WTC11 (cell line): Measurements from ENCODE around the gene DBH. TPM values are rescaled to one million over a fixed set of nuclear protein-coding genes. Genes with fewer than 3 reads are reported as not detected.
"Not testable (repeated sequence)": the region's sequence is repeated elsewhere in the genome, so short reads cannot be mapped to it uniquely, and the experiment has no call there.

Experiments used
- ATAC-seq: fragments of 200-7000 bp; cut with Tn5 transposase; 2 replicates; pipeline ENCODE4 v1.10.0; 2021; ENCODE audit warnings: mild to moderate bottlenecking, moderate library complexity
- CTCF ChIA-PET: fragments of 300-600 bp; sonication (Branson Sonifier 250); formaldehyde crosslinking; loops from one replicate; lab custom pipeline; 2021; ENCODE audit warnings: antibody characterized with exemption; lab: Charles Lee
- POLR2A ChIA-PET: fragments of 350-600 bp; sonication (Branson Sonifier 250); formaldehyde crosslinking; loops from one replicate; lab custom pipeline; 2021; ENCODE audit warnings: antibody characterized with exemption; lab: Charles Lee
- DNase-seq: peaks from one replicate; pipeline ENCODE4 v3.0.0; 2021; ENCODE audit warnings: low spot score
- H3K27ac Mint-ChIP-seq: 2 replicates; pipeline ENCODE4 v1.8.0; 2021; ENCODE audit warnings: mixed read lengths
- H3K27me3 Mint-ChIP-seq: 2 replicates; pipeline ENCODE4 v1.8.0; 2021; ENCODE audit warnings: low read depth, mild to moderate bottlenecking, moderate library complexity, mixed read lengths
- H3K36me3 Mint-ChIP-seq: 2 replicates; pipeline ENCODE4 v1.8.0; 2021; ENCODE audit warnings: mixed read lengths
- H3K4me1 Mint-ChIP-seq: 2 replicates; pipeline ENCODE4 v1.8.0; 2022; ENCODE audit warnings: mixed read lengths
- H3K4me3 Mint-ChIP-seq: 2 replicates; pipeline ENCODE4 v1.8.0; 2021; ENCODE audit warnings: mild to moderate bottlenecking, moderate library complexity, mixed read lengths
- H3K9me3 Mint-ChIP-seq: 2 replicates; pipeline ENCODE4 v1.8.0; 2021; ENCODE audit warnings: mixed read lengths
- AFF4 ChIP-seq: sonication (generic); formaldehyde crosslinking; IDR thresholded peaks from 2 replicates; pipeline ENCODE4 v1.8.1; 2023; ENCODE audit warnings: mild to moderate bottlenecking, missing genetic modification reagents, borderline replicate concordance
- ATF1 ChIP-seq: sonication (generic); formaldehyde crosslinking; IDR thresholded peaks from 2 replicates; pipeline ENCODE4 v1.8.1; 2023; ENCODE audit warnings: mild to moderate bottlenecking, moderate library complexity, missing genetic modification reagents
- CBFB ChIP-seq: sonication (generic); formaldehyde crosslinking; IDR thresholded peaks from 2 replicates; pipeline ENCODE4 v1.8.1; 2022; ENCODE audit warnings: mild to moderate bottlenecking, low read depth, missing genetic modification reagents
- E2F4 ChIP-seq: sonication (generic); formaldehyde crosslinking; IDR thresholded peaks from 2 replicates; pipeline ENCODE4 v1.8.1; 2022; ENCODE audit warnings: low read depth, mild to moderate bottlenecking, moderate library complexity, missing genetic modification reagents, borderline replicate concordance
- ETV6 ChIP-seq: sonication (generic); formaldehyde crosslinking; IDR thresholded peaks from 2 replicates; pipeline ENCODE4 v1.8.1; 2022; ENCODE audit warnings: mild to moderate bottlenecking, missing genetic modification reagents
- FOXJ3 ChIP-seq: sonication (generic); formaldehyde crosslinking; IDR thresholded peaks from 2 replicates; pipeline ENCODE4 v1.9.0; 2021; ENCODE audit warnings: missing genetic modification reagents, mild to moderate bottlenecking, borderline replicate concordance
- IRF2 ChIP-seq: sonication (generic); formaldehyde crosslinking; IDR thresholded peaks from 2 replicates; pipeline ENCODE4 v1.8.0; 2022; ENCODE audit warnings: low read depth, missing genetic modification reagents, borderline replicate concordance
- JUN ChIP-seq: sonication (generic); formaldehyde crosslinking; IDR thresholded peaks from 2 replicates; pipeline ENCODE4 v1.8.0; 2023; ENCODE audit warnings: mild to moderate bottlenecking, missing genetic modification reagents
- MYBL2 ChIP-seq: sonication (generic); formaldehyde crosslinking; IDR thresholded peaks from 2 replicates; pipeline ENCODE4 v1.8.1; 2023; ENCODE audit warnings: mild to moderate bottlenecking, moderate library complexity, missing genetic modification reagents
- NFYB ChIP-seq: sonication (generic); formaldehyde crosslinking; conservative IDR thresholded peaks from 2 replicates; pipeline ENCODE4 v1.8.0; 2022; ENCODE audit warnings: low read depth, missing genetic modification reagents
- NR1H2 ChIP-seq: sonication (generic); formaldehyde crosslinking; IDR thresholded peaks from 2 replicates; pipeline ENCODE4 v1.9.0; 2021; ENCODE audit warnings: mild to moderate bottlenecking, moderate library complexity, missing genetic modification reagents
- RELA ChIP-seq: sonication (generic); formaldehyde crosslinking; IDR thresholded peaks from 2 replicates; pipeline ENCODE4 v1.8.1; 2022; ENCODE audit warnings: missing genetic modification reagents, mild to moderate bottlenecking, borderline replicate concordance
- SMAD4 ChIP-seq: sonication (generic); formaldehyde crosslinking; IDR thresholded peaks from 2 replicates; pipeline ENCODE4 v1.8.0; 2022; ENCODE audit warnings: mild to moderate bottlenecking, missing genetic modification reagents
- TEAD1 ChIP-seq: sonication (generic); formaldehyde crosslinking; IDR thresholded peaks from 2 replicates; pipeline ENCODE4 v1.8.0; 2022; ENCODE audit warnings: mild to moderate bottlenecking, missing genetic modification reagents
- TP53 ChIP-seq: sonication (generic); formaldehyde crosslinking; IDR thresholded peaks from 2 replicates; pipeline ENCODE4 v1.8.1; 2023; ENCODE audit warnings: mild to moderate bottlenecking, missing genetic modification reagents
- ZNF138 ChIP-seq: sonication (generic); formaldehyde crosslinking; conservative IDR thresholded peaks from 2 replicates; pipeline ENCODE4 v1.8.1; 2022; ENCODE audit warnings: mild to moderate bottlenecking, moderate library complexity, missing genetic modification reagents
- ZNF263 ChIP-seq: sonication (generic); formaldehyde crosslinking; IDR thresholded peaks from 2 replicates; pipeline ENCODE4 v1.8.1; 2022; ENCODE audit warnings: low read depth, mild to moderate bottlenecking, moderate library complexity, missing genetic modification reagents
- ZNF416 ChIP-seq: fragments of 250-450 bp; sonication (Bioruptor Pico); IDR thresholded peaks from 2 replicates; pipeline ENCODE4 v1.9.0; 2021; ENCODE audit warnings: mild to moderate bottlenecking, inconsistent platforms
- total RNA-seq: library from RNA; stranded (reverse); gene quantifications from 3 replicates; pipeline ENCODE4 v1.2.3, GENCODE V29; 2021
- TF ChIP-seq, protein P1 (sequence below): fragments of 250-450 bp; sonication (Bioruptor Pico); IDR thresholded peaks from 2 replicates; pipeline ENCODE4 v2.1.2; 2022; ENCODE audit warnings: mild to moderate bottlenecking, moderate library complexity
- TF ChIP-seq, protein P2 (sequence below): sonication (generic); formaldehyde crosslinking; IDR thresholded peaks from 2 replicates; pipeline ENCODE4 v1.8.0; 2022; ENCODE audit warnings: missing genetic modification reagents

The DBH gene
- total RNA-seq, 1 experiment from 2014 or later = 0.24 TPM

- H3K27ac Mint-ChIP-seq, POLR2A ChIA-PET, ATAC-seq, H3K27me3 Mint-ChIP-seq, H3K9me3 Mint-ChIP-seq, H3K36me3 Mint-ChIP-seq, H3K4me3 Mint-ChIP-seq, DNase-seq: not testable (repeated sequence)
- CTCF ChIA-PET = interaction anchor here (1.6 kb wide), 1 partner anchor 39 kb away, joined by 4 read pairs; no protein-coding TSS in a partner anchor
- peaks cover 17% of the 10 kb centered on the region for H3K4me1 Mint-ChIP-seq
Observed at GRCh38 chr9:133675796-133676195, 39.6 kb downstream of the DBH start.

- ATAC-seq (no peak), DNase-seq (no peak)
- Mint-ChIP-seq H3K36me3 (peaks cover 4% of the 10 kb centered on the region; the same call in 1 of the 2 replicates), H3K4me1 (peaks cover 17% of the 10 kb centered on the region), H3K27ac (peak overlapping the region; percentile 49; the same call in 1 of the 2 replicates), H3K27me3 (no peaks in the 10 kb centered on the region), H3K9me3 (peaks cover 4% of the 10 kb centered on the region; the same call in 1 of the 2 replicates), H3K4me3 (no peak overlapping the region)
- ChIA-PET CTCF (interaction anchor here (1.6 kb wide), 1 partner anchor 39 kb away, joined by 4 read pairs; no protein-coding TSS in a partner anchor), POLR2A (no interaction called here)
- TF ChIP-seq FOXJ3 (CRISPR knock-in tag) (no peak), RELA (no peak), SMAD4 (CRISPR knock-in tag) (no peak), CBFB (no peak), TEAD1 (no peak), ATF1 (CRISPR knock-in tag) (no peak), E2F4 (CRISPR knock-in tag) (no peak), NR1H2 (CRISPR knock-in tag) (no peak), ZNF263 (CRISPR knock-in tag) (no peak), JUN (CRISPR knock-in tag) (no peak), IRF2 (CRISPR knock-in tag) (no peak), ETV6 (CRISPR knock-in tag) (no peak), ZNF138 (CRISPR knock-in tag) (no peak), TP53 (CRISPR knock-in tag) (no peak), NFYB (CRISPR knock-in tag) (no peak), ZNF416 (CRISPR knock-in tag) (no peak), MYBL2 (CRISPR knock-in tag) (no peak), AFF4 (CRISPR knock-in tag) (no peak)
- TF ChIP-seq, protein P1, sequence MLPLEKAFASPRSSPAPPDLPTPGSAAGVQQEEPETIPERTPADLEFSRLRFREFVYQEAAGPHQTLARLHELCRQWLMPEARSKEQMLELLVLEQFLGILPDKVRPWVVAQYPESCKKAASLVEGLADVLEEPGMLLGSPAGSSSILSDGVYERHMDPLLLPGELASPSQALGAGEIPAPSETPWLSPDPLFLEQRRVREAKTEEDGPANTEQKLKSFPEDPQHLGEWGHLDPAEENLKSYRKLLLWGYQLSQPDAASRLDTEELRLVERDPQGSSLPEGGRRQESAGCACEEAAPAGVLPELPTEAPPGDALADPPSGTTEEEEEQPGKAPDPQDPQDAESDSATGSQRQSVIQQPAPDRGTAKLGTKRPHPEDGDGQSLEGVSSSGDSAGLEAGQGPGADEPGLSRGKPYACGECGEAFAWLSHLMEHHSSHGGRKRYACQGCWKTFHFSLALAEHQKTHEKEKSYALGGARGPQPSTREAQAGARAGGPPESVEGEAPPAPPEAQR (CRISPR knock-in tag) = no peak
- TF ChIP-seq, protein P2, sequence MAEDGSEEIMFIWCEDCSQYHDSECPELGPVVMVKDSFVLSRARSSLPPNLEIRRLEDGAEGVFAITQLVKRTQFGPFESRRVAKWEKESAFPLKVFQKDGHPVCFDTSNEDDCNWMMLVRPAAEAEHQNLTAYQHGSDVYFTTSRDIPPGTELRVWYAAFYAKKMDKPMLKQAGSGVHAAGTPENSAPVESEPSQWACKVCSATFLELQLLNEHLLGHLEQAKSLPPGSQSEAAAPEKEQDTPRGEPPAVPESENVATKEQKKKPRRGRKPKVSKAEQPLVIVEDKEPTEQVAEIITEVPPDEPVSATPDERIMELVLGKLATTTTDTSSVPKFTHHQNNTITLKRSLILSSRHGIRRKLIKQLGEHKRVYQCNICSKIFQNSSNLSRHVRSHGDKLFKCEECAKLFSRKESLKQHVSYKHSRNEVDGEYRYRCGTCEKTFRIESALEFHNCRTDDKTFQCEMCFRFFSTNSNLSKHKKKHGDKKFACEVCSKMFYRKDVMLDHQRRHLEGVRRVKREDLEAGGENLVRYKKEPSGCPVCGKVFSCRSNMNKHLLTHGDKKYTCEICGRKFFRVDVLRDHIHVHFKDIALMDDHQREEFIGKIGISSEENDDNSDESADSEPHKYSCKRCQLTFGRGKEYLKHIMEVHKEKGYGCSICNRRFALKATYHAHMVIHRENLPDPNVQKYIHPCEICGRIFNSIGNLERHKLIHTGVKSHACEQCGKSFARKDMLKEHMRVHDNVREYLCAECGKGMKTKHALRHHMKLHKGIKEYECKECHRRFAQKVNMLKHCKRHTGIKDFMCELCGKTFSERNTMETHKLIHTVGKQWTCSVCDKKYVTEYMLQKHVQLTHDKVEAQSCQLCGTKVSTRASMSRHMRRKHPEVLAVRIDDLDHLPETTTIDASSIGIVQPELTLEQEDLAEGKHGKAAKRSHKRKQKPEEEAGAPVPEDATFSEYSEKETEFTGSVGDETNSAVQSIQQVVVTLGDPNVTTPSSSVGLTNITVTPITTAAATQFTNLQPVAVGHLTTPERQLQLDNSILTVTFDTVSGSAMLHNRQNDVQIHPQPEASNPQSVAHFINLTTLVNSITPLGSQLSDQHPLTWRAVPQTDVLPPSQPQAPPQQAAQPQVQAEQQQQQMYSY = no peak
Observed at GRCh38 chr9:133676450-133676849, 40.3 kb downstream of the DBH start.
